Calu3 (cell line): Measurements from ENCODE around the gene UFSP2. TPM values are rescaled to one million over a fixed set of nuclear protein-coding genes. Genes with fewer than 3 reads are reported as not detected.

Source experiments
- BruUV-seq: library from RNA; stranded (reverse); fragments of 400-500 nt; replicated peaks from 2 replicates; lab custom pipeline; 2021; lab: Mats Ljungman, UMichigan
- CTCF ChIA-PET: fragments of 300-600 bp; sonication (Branson Sonifier 250); formaldehyde crosslinking; loops from one replicate; lab custom pipeline; 2022; ENCODE audit warnings: antibody characterized with exemption; lab: Charles Lee
- DNase-seq: peaks from one replicate; pipeline ENCODE4 v3.0.0; 2022
- H3K27ac Mint-ChIP-seq: one replicate; pipeline ENCODE4 v1.8.0; 2022; ENCODE audit warnings: mixed read lengths; ENCODE audit not compliant: unreplicated experiment
- H3K27me3 Mint-ChIP-seq: one replicate; pipeline ENCODE4 v1.8.0; 2022; ENCODE audit warnings: mixed read lengths; ENCODE audit not compliant: unreplicated experiment
- H3K36me3 Mint-ChIP-seq: one replicate; pipeline ENCODE4 v1.8.0; 2022; ENCODE audit warnings: mild to moderate bottlenecking, moderate library complexity, mixed read lengths; ENCODE audit not compliant: insufficient read depth, unreplicated experiment
- H3K4me1 Mint-ChIP-seq: one replicate; pipeline ENCODE4 v1.8.0; 2022; ENCODE audit warnings: mild to moderate bottlenecking, low read depth, mixed read lengths; ENCODE audit not compliant: unreplicated experiment
- H3K4me3 Mint-ChIP-seq: one replicate; pipeline ENCODE4 v1.8.0; 2022; ENCODE audit warnings: mild to moderate bottlenecking, low read depth, moderate library complexity, mixed read lengths; ENCODE audit not compliant: unreplicated experiment
- H3K9me3 Mint-ChIP-seq: one replicate; pipeline ENCODE4 v1.8.0; 2022; ENCODE audit warnings: low read depth, mixed read lengths; ENCODE audit not compliant: unreplicated experiment
- intact Hi-C: fragments of 100-400 bp; cut with micrococcal nuclease; formaldehyde crosslinking; loops from one replicate; pipeline ENCODE4 v1.10.0; 2022; ENCODE audit not compliant: unreplicated experiment
- total RNA-seq: library from RNA; stranded (reverse); gene quantifications from 2 replicates; pipeline ENCODE4 v1.2.3, GENCODE V29; 2022
- TF ChIP-seq, protein P1 (sequence below): fragments of 200-600 bp; IDR thresholded peaks from one replicate; pipeline ENCODE4 v1.8.0; 2022; ENCODE audit warnings: antibody characterized with exemption; ENCODE audit not compliant: unreplicated experiment

Gene UFSP2
- total RNA-seq, 1 experiment from 2014 or later: 14.8 TPM

DNA sequence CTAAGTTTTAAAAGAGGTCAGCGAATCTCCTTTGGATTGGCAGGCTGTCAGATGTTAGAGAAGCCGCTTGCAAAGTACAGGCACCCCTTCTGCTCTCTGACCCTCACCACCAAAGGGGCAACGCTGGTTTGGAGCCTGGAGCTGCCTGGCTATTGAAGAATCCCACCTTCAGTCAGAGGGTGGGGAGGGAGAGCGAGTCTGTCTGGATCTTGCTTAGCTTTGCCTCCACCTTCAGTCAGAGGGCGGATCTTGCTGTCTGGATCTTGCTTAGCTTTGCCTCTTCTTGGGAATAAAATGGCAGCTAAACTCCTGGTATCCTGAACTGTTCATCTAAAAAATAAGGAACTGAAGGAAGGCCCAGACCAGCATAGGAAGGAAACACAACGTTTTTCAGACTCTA, 38.4 kb upstream of the UFSP2 start:
- TF ChIP-seq, protein P1, sequence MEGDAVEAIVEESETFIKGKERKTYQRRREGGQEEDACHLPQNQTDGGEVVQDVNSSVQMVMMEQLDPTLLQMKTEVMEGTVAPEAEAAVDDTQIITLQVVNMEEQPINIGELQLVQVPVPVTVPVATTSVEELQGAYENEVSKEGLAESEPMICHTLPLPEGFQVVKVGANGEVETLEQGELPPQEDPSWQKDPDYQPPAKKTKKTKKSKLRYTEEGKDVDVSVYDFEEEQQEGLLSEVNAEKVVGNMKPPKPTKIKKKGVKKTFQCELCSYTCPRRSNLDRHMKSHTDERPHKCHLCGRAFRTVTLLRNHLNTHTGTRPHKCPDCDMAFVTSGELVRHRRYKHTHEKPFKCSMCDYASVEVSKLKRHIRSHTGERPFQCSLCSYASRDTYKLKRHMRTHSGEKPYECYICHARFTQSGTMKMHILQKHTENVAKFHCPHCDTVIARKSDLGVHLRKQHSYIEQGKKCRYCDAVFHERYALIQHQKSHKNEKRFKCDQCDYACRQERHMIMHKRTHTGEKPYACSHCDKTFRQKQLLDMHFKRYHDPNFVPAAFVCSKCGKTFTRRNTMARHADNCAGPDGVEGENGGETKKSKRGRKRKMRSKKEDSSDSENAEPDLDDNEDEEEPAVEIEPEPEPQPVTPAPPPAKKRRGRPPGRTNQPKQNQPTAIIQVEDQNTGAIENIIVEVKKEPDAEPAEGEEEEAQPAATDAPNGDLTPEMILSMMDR: no peak
- no peak overlapping the region for H3K4me3 Mint-ChIP-seq
- CTCF ChIA-PET: no interaction called here
- H3K9me3 Mint-ChIP-seq: no peaks in the 10 kb centered on the region
- H3K36me3 Mint-ChIP-seq: no peaks in the 10 kb centered on the region
- H3K27me3 Mint-ChIP-seq: peaks cover 35% of the 10 kb centered on the region
- no peaks in the 10 kb centered on the region for H3K4me1 Mint-ChIP-seq
- no TSS peak for BruUV-seq
- intact Hi-C loops: no loop called here
- no peak overlapping the region for H3K27ac Mint-ChIP-seq
- no peak for DNase-seq

DNA sequence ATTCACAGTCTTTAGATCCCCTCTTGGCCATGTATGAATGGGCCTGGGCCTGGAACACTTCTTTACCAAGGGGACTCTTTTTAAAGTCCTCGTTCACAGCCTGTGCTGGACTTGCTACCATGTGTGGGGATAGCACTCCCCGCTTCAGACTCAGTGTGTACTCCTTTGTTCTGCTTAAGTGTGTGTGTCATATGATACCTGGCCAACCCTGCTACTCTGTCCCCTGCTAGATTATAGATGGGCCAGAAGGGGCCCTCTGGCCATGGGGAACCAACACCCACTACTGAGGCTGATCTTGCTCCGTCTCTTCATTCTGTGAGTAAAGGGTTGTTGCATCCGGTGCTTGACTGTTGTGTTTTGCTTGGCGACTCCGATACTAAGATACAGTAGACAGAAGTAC, 37.8 kb upstream of the UFSP2 start:
- no peak for DNase-seq
- TF ChIP-seq, protein P1: no peak
- Mint-ChIP-seq H3K4me1 (no peaks in the 10 kb centered on the region), H3K36me3 (no peaks in the 10 kb centered on the region), H3K9me3 (no peaks in the 10 kb centered on the region), H3K4me3 (no peak overlapping the region), H3K27me3 (peaks cover 29% of the 10 kb centered on the region), H3K27ac (no peak overlapping the region)
- no TSS peak for BruUV-seq
- intact Hi-C loops: no loop called here
- CTCF ChIA-PET: no interaction called here

DNA sequence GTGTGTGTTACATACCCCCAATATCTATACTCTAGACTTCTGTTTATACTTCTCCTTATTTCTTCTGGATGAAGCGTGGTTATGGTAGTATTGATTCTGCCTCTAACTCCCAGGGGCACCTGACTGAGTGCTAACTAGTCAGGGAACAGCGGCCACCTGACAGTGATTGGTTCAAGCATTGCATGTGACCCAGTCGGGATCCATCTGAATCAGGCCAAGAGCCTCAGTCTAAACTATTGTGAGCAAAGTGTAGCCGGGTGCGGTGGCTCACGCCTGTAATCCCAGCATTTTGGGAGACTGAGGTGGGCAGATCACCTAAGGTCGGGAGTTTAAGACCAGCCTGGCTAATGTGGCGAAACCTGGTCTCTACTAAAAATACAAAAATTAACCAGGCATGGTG, 35.8 kb upstream of the UFSP2 start:
- BruUV-seq: no TSS peak
- Mint-ChIP-seq H3K4me3 (no peak overlapping the region), H3K9me3 (no peaks in the 10 kb centered on the region), H3K27ac (no peak overlapping the region), H3K27me3 (peaks cover 10% of the 10 kb centered on the region), H3K4me1 (no peaks in the 10 kb centered on the region), H3K36me3 (no peaks in the 10 kb centered on the region)
- TF ChIP-seq, protein P1: no peak
- CTCF ChIA-PET: no interaction called here
- intact Hi-C loops: no loop called here
- DNase-seq: no peak

DNA sequence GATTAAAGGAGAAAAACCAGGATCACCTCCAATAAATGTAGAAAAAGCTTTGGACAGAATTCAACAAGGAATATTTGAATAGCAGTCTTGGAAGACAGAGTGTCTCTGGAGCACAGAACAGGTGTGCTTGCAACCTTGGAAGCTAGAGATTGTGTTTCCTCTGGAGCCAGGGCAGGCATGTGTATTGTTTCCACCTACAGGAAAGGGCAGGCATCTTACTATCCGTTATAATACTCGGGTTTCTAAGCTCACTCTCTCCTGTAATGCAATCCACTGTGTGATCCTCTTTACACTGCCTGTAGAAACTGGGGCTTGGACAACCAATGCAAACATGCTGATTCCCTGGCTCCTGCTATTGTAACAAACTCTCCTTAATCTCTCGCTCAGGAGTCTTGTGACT, 31.4 kb upstream of the UFSP2 start:
- H3K36me3 Mint-ChIP-seq: no peaks in the 10 kb centered on the region
- CTCF ChIA-PET: no interaction called here
- H3K27me3 Mint-ChIP-seq: no peaks in the 10 kb centered on the region
- no peak overlapping the region for H3K4me3 Mint-ChIP-seq
- intact Hi-C loops: no loop called here
- H3K4me1 Mint-ChIP-seq: no peaks in the 10 kb centered on the region
- TF ChIP-seq, protein P1: no peak
- H3K9me3 Mint-ChIP-seq: no peaks in the 10 kb centered on the region
- DNase-seq: no peak
- no peak overlapping the region for H3K27ac Mint-ChIP-seq
- no TSS peak for BruUV-seq
